Fibroblast of the aortic adventitia (primary cell): ENCODE results near the gene HHAT. TPM values are rescaled to one million over a fixed set of nuclear protein-coding genes. Genes with fewer than 3 reads are reported as not detected.

Source experiments
- DNase-seq: peaks from one replicate; pipeline ENCODE4 v3.0.0-alpha.2; 2010; ENCODE audit warnings: low read depth
- H3K4me3 ChIP-seq: 2 replicates; pipeline ENCODE4 v1.5.1; 2011; ENCODE audit warnings: low read depth, mild to moderate bottlenecking, control low read depth, low read length, moderate library complexity
- total RNA-seq: library from RNA; depleted of rRNA; stranded (reverse); fragments of >200 nt; gene quantifications from 2 replicates; pipeline ENCODE4 v1.2.3, GENCODE V29; 2012; ENCODE audit warnings: low replicate concordance
- TF ChIP-seq, protein P1 (sequence below): IDR thresholded peaks from 2 replicates; pipeline ENCODE4 v1.5.1; 2011; ENCODE audit warnings: mild to moderate bottlenecking, low read length, control low read depth, inconsistent platforms; ENCODE audit not compliant: insufficient read depth

HHAT gene
- total RNA-seq, 1 donor, result 8.5 TPM

DNA sequence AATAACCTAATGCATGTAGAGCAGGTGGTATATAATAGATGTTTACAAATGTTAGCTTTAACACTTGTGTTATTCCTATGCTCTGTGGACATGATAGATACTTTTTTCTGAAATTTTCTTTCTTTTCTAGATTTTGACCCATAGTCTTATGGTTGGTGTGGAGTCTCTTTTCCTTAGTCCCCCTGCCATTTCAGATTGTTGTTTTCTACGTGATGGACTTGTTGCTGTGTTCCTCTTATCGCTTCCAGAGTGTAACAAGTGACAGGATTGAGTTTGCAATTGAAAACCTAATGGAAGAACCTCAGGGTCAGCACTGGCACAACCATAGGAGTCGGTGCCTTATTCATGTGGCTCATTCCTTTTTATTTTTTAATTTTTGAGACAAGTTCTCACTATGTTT, 136.4 kb downstream of the HHAT start:
- no peak for DNase-seq
- TF ChIP-seq, protein P1, sequence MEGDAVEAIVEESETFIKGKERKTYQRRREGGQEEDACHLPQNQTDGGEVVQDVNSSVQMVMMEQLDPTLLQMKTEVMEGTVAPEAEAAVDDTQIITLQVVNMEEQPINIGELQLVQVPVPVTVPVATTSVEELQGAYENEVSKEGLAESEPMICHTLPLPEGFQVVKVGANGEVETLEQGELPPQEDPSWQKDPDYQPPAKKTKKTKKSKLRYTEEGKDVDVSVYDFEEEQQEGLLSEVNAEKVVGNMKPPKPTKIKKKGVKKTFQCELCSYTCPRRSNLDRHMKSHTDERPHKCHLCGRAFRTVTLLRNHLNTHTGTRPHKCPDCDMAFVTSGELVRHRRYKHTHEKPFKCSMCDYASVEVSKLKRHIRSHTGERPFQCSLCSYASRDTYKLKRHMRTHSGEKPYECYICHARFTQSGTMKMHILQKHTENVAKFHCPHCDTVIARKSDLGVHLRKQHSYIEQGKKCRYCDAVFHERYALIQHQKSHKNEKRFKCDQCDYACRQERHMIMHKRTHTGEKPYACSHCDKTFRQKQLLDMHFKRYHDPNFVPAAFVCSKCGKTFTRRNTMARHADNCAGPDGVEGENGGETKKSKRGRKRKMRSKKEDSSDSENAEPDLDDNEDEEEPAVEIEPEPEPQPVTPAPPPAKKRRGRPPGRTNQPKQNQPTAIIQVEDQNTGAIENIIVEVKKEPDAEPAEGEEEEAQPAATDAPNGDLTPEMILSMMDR, result no peak
- no peak overlapping the region for H3K4me3 ChIP-seq

DNA sequence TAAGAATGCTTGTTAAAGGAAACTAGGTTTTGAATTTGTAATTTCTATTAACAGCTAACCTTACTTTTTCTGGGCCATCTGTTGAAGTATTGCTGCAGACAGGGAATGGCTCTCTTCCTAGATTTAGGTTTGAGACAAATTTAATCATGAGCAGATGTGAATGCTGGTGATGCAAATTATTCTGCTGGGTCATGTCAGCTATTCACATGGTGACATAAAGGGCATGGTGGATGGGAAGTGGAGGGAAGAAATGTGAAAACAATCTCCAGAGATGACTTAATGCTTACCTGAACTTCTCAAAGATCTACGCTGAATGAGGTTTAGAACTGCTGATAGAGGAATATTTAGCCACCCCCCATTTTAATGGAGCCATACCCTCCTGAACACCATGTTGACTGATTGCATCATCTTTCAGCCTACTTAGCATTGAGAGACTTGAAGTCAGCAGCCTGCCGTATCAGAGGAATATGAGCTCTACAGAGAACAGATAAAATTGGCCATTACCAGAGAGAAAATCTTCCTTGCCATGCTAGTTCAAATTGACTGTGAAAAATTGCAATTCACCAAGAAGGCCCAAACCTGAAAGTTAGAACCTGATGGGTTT, 138.8 kb downstream of the HHAT start:
- TF ChIP-seq, protein P1, result no peak
- no peak for DNase-seq
- no peak overlapping the region for H3K4me3 ChIP-seq

DNA sequence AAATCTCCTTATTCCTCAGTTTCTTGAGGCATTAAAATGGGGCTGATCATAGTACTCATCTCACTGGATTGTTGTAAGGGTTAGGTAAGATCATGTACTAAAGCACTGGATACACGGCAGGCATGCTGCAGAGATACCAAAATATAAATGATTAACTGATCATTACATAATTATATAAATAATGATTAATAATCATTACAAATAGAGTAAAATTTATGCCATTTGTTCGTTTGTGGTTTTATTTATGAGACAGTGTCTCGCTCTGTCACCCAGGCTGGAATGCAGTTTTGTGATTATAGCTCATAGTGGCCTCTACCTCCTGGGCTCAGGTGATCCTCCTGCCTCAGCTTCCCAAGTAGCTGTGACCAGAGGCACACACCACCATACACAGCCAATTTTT, 140.7 kb downstream of the HHAT start:
- H3K4me3 ChIP-seq, result no peak overlapping the region
- no peak for DNase-seq
- TF ChIP-seq, protein P1, result no peak

DNA sequence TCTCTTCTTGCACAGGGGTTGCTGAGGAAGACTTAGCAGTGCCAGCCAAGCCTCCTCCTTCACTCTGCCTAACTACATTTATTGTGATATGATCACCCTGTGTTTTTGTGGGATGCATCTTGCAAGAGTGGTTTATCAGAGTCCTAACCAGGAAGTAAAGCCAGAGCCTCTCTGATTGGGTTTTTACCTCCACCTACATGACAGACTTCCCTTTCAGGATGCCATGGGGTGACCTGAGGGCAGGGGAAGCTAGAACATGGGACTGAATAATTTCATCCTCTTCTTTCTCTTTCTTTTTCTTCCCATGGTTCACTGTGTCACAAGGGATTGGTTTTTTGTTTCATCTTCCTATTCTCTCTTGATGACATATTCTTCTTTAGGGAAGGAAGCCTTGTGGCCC, 146.6 kb downstream of the HHAT start:
- no peak overlapping the region for H3K4me3 ChIP-seq
- no peak for DNase-seq
- TF ChIP-seq, protein P1, result no peak

DNA sequence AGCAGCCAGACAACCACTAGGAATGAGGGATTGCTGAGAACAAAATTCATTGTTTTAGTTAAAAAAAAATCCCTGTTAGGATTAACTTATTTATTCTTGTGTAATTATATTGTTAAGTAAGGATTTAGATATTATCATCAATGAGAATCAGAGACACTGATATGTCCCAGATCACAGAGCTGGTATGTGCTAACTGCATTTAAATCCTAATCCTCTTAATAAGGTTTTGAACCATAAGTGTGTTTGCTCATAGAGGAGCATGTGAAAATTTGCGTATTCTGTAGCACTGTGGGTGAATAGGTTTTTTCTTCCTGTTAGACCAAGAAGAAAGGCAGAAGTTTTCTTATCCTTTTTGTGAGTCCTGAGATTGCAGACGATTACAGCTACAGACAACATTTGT, 147.1 kb downstream of the HHAT start:
- TF ChIP-seq, protein P1, result no peak
- H3K4me3 ChIP-seq, result no peak overlapping the region
- no peak for DNase-seq

DNA sequence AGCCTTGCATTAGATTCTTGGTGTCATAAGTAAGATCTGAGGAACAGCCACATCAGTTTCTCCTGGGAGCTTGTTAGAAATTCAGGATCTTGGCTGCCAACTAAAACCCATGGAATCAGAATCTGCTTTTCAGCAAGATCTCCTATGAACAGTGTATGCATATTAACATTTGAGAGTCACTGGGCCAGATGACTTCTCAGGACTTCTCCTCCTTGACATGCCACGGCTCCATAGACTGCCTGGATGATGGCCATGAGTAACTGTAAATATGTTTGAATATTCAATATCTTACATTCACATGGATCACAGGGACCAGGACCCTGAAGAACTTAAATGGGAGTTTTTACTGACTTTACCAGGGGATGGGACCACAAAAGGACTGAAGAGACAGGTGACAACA, 148.0 kb downstream of the HHAT start:
- no peak for DNase-seq
- no peak overlapping the region for H3K4me3 ChIP-seq
- TF ChIP-seq, protein P1, result no peak

DNA sequence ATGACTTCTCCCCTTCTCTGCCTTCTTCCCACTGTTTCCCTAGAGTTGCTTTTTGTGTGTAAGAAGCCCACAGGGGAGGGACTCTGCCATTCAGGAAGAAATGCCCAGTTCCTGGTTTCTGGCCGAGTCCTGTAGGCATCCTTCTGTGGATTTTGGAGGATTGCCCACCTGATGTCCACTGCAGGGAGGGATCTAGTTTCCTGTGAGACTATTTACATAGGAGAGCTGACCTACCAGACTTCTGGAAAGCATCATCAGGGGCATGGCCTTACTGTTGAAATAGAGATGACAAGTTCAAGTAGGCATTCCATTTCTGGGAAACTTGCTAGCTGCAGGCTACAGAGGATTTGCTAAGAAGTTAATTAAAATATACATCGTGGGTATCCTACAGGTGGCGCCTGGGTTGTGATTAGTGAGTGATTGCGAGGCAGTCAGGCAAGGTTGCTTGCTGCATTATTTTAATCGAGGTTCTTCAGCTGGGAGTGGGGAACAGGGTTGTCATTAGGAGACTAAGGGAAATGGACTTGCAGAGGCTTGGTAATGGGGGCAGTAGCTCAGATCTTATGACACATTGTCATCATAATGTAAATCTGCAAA, 148.7 kb downstream of the HHAT start:
- no peak for DNase-seq

More for the DNA sequence above, 148.7 kb downstream of the HHAT start:
- H3K4me3 ChIP-seq, result no peak overlapping the region
- TF ChIP-seq, protein P1, result no peak
